Smooth muscle cell of the coronary artery (primary cell): ENCODE data around the gene TAF9. TPM values are rescaled to one million over a fixed set of nuclear protein-coding genes. Genes with fewer than 3 reads are reported as not detected.

Experiments used
- total RNA-seq: library from RNA; depleted of rRNA; stranded (reverse); fragments of >200 nt; gene quantifications from 2 replicates; pipeline ENCODE4 v1.2.3, GENCODE V29; 2014; ENCODE audit warnings: low replicate concordance

Gene TAF9
- total RNA-seq = 51.8 and 83.4 TPM in 2 replicates

GRCh38 chr5:69369340-69370121 is at the start of gene TAF9, which contains the start of the genes AK6 and RAD17:
TSS of gene TAF9 (minus strand) at chr5:69369520. CDS start at chr5:69365737, 3,783 bp downstream.
TSS of gene AK6 (minus strand) at chr5:69369520. CDS start at chr5:69369490, 30 bp downstream.
TSS of gene RAD17 (plus strand) at chr5:69369818. CDS start at chr5:69372209, 2,391 bp downstream.

GRCh38 chr5:69414885-69415583 is 45.7 kb upstream of the TAF9 start, which contains the start of gene MARVELD2:
TSS of gene MARVELD2 (plus strand) at chr5:69415116. CDS start at chr5:69419386, 4,270 bp downstream.

Other genes with a start within 250 kb of the TAF9 start
- gene CCNB1, start 202.4 kb downstream of the TAF9 start, total RNA-seq = 10.5 and 38.6 TPM in 2 replicates
- 1.5 and 6.8 TPM in 2 replicates for gene CENPH, start 179.9 kb downstream of the TAF9 start, total RNA-seq
- gene CDK7, start 134.6 kb downstream of the TAF9 start, total RNA-seq = 25.2 and 63.4 TPM in 2 replicates
- 2.1 and 2.3 TPM in 2 replicates for gene CCDC125, start 36.7 kb downstream of the TAF9 start, total RNA-seq
- 34.5 and 70.1 TPM in 2 replicates for gene AK6, start within 50 bp of the TAF9 start, total RNA-seq
- gene RAD17, start 298 bp upstream of the TAF9 start, total RNA-seq = 8.7 and 17.3 TPM in 2 replicates
- 0.47 and 0.53 TPM in 2 replicates for gene MARVELD2, start 45.6 kb upstream of the TAF9 start, total RNA-seq
- 0.53 and 3.5 TPM in 2 replicates for gene OCLN, start 123.3 kb upstream of the TAF9 start, total RNA-seq
- 18.8 and 26.2 TPM in 2 replicates for gene GTF2H2C, start 190.7 kb upstream of the TAF9 start, total RNA-seq